RWPE2 (cell line): ENCODE results near the gene CSMD2.

ENCODE experiments used
- ATAC-seq: fragments of 200-7000 bp; cut with Tn5 transposase; 3 replicates; pipeline ENCODE4 v1.9.1; 2021; ENCODE audit warnings: low read depth
- DNase-seq: peaks from one replicate; pipeline ENCODE4 v3.0.0-alpha.2; 2020; ENCODE audit warnings: low spot score
- H3K27ac ChIP-seq: fragments of 450-650 bp; 2 replicates; pipeline ENCODE4 v1.5.1; 2017; ENCODE audit warnings: mild to moderate bottlenecking; ENCODE audit not compliant: poor library complexity, severe bottlenecking
- H3K27me3 ChIP-seq: fragments of 250-450 bp; sonication (Bioruptor Pico); 2 replicates; pipeline ENCODE4 v1.5.1; 2021; ENCODE audit warnings: mild to moderate bottlenecking, moderate library complexity; ENCODE audit not compliant: insufficient read depth, poor library complexity, severe bottlenecking
- H3K36me3 ChIP-seq: fragments of 250-450 bp; sonication (Bioruptor Pico); 2 replicates; pipeline ENCODE4 v1.5.1; 2020; ENCODE audit warnings: low read depth, mild to moderate bottlenecking, moderate library complexity
- H3K4me1 ChIP-seq: fragments of 250-450 bp; sonication (Bioruptor Pico); 2 replicates; pipeline ENCODE4 v1.5.1; 2021; ENCODE audit warnings: mild to moderate bottlenecking, moderate library complexity; ENCODE audit not compliant: insufficient read depth, poor library complexity, severe bottlenecking
- H3K4me3 ChIP-seq: fragments of 250-450 bp; sonication (Bioruptor Pico); 2 replicates; pipeline ENCODE4 v1.5.1; 2021; ENCODE audit warnings: mild to moderate bottlenecking, moderate library complexity; ENCODE audit not compliant: severe bottlenecking
- H3K9me3 ChIP-seq: fragments of 250-450 bp; sonication (Bioruptor Pico); 2 replicates; pipeline ENCODE4 v1.5.1; 2021; ENCODE audit warnings: mild to moderate bottlenecking, moderate library complexity; ENCODE audit not compliant: severe bottlenecking
- TF ChIP-seq, protein P1 (sequence below): fragments of 450-650 bp; IDR thresholded peaks from one replicate; pipeline ENCODE4 v1.5.1; 2017; ENCODE audit warnings: mild to moderate bottlenecking, moderate library complexity; ENCODE audit not compliant: poor library complexity, severe bottlenecking

Gene CSMD2

DNA sequence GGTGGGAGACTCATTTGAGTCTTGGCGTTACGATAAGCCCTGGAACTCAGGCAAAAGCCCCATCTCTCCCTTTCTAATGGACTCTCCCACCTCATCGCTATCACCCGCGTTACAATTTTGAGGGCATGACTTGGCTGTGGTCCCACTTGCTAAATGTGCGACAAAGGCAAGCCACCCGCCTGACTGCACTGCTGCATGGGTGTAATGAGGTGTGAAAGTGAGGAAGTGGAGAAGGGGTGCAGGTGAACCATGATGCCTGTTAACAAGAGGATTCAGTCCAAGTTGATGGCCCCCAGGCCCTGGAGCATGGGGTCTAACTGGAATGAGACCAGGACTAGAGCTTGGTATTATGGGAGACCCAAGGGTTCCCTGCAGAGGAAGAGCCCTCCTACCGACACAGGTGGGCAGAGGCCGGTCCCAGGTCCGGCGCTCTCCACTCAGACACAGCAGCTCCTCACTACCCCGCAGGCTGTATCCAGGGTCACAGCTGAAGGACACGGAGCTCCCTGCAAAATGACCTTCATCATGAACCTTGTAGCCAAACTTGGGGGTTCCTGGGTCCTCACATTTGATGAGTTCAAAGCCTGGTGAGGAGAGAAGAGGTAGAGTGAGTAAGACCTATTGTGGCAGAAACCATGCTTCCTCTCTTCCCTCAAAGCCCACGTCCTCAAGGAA, 466.5 kb downstream of the CSMD2 start:
- ATAC-seq = no peak

DNA sequence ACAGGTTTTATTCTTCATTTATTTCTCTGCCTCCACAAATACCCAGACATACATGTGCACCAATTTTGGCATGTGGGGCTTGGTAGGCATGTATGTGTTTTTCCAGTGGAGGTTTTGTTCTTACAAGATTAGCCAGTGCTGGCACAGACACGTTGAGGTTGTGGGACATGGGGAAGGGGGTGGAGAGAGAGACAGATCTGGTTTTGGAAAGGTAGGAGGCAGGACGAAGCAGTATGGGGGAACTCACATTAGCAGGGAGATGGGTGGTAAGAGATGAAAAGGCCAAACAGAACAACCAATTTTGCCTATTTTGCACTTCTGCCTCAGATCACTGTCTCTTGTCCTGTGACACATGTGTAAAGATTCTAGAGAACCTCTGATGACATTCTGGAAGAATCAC, 467.2 kb downstream of the CSMD2 start:
- TF ChIP-seq, protein P1, sequence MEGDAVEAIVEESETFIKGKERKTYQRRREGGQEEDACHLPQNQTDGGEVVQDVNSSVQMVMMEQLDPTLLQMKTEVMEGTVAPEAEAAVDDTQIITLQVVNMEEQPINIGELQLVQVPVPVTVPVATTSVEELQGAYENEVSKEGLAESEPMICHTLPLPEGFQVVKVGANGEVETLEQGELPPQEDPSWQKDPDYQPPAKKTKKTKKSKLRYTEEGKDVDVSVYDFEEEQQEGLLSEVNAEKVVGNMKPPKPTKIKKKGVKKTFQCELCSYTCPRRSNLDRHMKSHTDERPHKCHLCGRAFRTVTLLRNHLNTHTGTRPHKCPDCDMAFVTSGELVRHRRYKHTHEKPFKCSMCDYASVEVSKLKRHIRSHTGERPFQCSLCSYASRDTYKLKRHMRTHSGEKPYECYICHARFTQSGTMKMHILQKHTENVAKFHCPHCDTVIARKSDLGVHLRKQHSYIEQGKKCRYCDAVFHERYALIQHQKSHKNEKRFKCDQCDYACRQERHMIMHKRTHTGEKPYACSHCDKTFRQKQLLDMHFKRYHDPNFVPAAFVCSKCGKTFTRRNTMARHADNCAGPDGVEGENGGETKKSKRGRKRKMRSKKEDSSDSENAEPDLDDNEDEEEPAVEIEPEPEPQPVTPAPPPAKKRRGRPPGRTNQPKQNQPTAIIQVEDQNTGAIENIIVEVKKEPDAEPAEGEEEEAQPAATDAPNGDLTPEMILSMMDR = no peak
- H3K4me3 ChIP-seq = no peak overlapping the region
- no peak overlapping the region for H3K27ac ChIP-seq
- H3K4me1 ChIP-seq = no peaks in the 10 kb centered on the region
- no peak for ATAC-seq
- no peaks in the 10 kb centered on the region for H3K9me3 ChIP-seq
- H3K27me3 ChIP-seq = peaks cover 19% of the 10 kb centered on the region
- H3K36me3 ChIP-seq = no peaks in the 10 kb centered on the region
- no peak for DNase-seq

More for the DNA sequence above, 466.5 kb downstream of the CSMD2 start:
- Histone ChIP-seq H3K27me3 (peaks cover 12% of the 10 kb centered on the region), H3K4me1 (no peaks in the 10 kb centered on the region), H3K36me3 (no peaks in the 10 kb centered on the region), H3K4me3 (no peak overlapping the region), H3K27ac (no peak overlapping the region), H3K9me3 (no peaks in the 10 kb centered on the region)
- TF ChIP-seq, protein P1 = no peak
- no peak for DNase-seq

DNA sequence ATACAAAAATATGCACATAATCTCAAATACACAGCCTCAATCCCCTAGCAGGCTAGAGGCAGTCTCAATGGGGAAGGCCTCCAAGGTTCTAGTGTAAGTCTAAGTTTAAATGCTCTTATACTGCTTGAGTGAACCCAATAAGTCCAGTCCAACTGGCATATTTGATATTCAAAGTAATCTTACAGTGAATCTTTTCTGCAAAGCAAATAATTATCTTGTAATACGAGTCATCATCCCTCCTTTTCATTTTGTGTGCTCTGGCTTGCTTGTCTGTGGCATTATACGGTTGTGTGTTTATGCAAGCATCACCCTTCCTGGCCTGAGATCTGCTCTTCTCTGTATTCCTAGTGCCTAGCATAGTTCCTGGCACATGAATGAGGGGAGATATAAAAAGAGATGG, 468.1 kb downstream of the CSMD2 start:
- H3K36me3 ChIP-seq = no peaks in the 10 kb centered on the region
- no peak overlapping the region for H3K4me3 ChIP-seq
- DNase-seq (no peak), ATAC-seq (no peak)
- H3K27ac ChIP-seq = no peak overlapping the region
- TF ChIP-seq, protein P1 = no peak
- H3K9me3 ChIP-seq = no peaks in the 10 kb centered on the region
- no peaks in the 10 kb centered on the region for H3K4me1 ChIP-seq
- peaks cover 26% of the 10 kb centered on the region for H3K27me3 ChIP-seq

DNA sequence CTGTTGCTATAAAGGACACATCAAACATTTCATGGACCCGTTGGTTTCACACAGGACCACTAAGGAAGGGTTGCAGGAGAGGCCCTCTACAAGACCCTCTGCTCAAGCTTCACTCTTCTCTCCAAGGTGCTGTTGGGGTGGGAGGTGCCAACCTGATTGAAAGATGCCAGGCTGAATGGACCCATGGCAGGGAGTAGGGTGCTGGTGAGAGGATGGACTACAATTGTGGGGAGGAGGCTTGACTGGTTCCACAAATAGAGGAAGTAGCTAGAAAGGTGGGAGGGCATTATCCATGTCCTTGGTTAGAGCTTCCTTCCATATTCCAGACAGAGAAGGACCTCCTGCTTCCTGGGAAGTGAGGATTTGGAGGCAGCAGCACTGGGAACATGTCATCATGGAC, 468.7 kb downstream of the CSMD2 start:
- no peaks in the 10 kb centered on the region for H3K9me3 ChIP-seq
- H3K36me3 ChIP-seq = no peaks in the 10 kb centered on the region
- no peaks in the 10 kb centered on the region for H3K4me1 ChIP-seq
- no peak for DNase-seq
- no peak overlapping the region for H3K27ac ChIP-seq
- peaks cover 29% of the 10 kb centered on the region for H3K27me3 ChIP-seq
- TF ChIP-seq, protein P1 = no peak
- no peak overlapping the region for H3K4me3 ChIP-seq
- ATAC-seq = no peak
